ENCODE measurements around the gene OR10R2.

Gene OR10R2

DNA sequence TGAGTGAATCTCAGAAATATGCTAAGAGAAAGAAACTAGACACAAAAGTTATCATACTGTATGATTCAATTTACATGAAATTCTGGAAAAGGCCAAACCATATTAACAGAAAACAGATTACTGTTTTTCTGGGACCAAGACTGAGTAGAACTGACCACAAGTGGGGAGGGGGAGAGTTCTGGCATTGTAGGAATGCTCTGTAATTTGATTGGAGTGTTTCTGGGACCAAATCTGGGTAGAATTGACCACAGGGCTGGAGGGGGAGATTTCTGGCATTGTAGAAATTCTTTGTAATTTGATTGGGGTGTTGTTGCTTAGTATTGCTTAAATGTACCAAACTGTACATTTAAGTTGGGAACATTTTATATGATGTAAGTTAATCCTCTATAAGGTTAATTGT lies 13.8 kb upstream of the OR10R2 start:
- Histone ChIP-seq H3K27me3 (ENCODE audit: control insufficient read depth in 3 of 3, insufficient read depth in 3 of 3, low read depth in 1 of 3, low read length in 3 of 3) (no peaks in the 10 kb centered on the region), H4K91ac (ENCODE audit: low read depth, low read length, poor library complexity) (no peak overlapping the region), H2BK15ac (ENCODE audit: low read length) (no peak overlapping the region), H4K8ac (ENCODE audit: low read depth, low read length) (no peak overlapping the region), H2AK5ac (ENCODE audit: low read depth, low read length) (no peak overlapping the region), H3K9me3 (replicated peaks in 1 of 2; ENCODE audit: control insufficient read depth in 2 of 2, insufficient read depth in 1 of 2, low read depth in 1 of 2, low read length in 2 of 2) (no peaks in the 10 kb centered on the region), H3K14ac (ENCODE audit: low read length) (no peak overlapping the region), H2BK5ac (ENCODE audit: low read length) (no peak overlapping the region), H3K4ac (ENCODE audit: low read length) (no peak overlapping the region), H3K9ac (ENCODE audit: low read depth, low read length, poor library complexity) (no peak overlapping the region), H2BK120ac (ENCODE audit: low read depth, low read length) (no peak overlapping the region), H3K18ac (ENCODE audit: low read length) (no peak overlapping the region), H3K36me3 (replicated peaks in 1 of 2; ENCODE audit: control insufficient read depth in 2 of 2, insufficient read depth in 2 of 2, low read length in 2 of 2) (no peaks in the 10 kb centered on the region), H3K79me1 (ENCODE audit: low read depth, low read length) (no peaks in the 10 kb centered on the region), H3K4me3 (ENCODE audit: low read length in 2 of 2) (no peak overlapping the region), H2BK12ac (ENCODE audit: low read length) (no peak overlapping the region), H3K27ac (replicated peaks; ENCODE audit: low read length) (no peak overlapping the region), H3K23ac (ENCODE audit: low read depth, low read length, poor library complexity) (no peak overlapping the region), H2AFZ (ENCODE audit: low read length) (no peak overlapping the region), H3K4me2 (ENCODE audit: insufficient read depth, low read length, poor library complexity, severe bottlenecking) (no peak overlapping the region), H3K4me1 (ENCODE audit: control insufficient read depth in 2 of 2, insufficient read depth in 1 of 2, low read depth in 1 of 2, low read length in 2 of 2) (no peaks in the 10 kb centered on the region)
- DNase-seq (ENCODE audit: low spot score), result no peak

DNA sequence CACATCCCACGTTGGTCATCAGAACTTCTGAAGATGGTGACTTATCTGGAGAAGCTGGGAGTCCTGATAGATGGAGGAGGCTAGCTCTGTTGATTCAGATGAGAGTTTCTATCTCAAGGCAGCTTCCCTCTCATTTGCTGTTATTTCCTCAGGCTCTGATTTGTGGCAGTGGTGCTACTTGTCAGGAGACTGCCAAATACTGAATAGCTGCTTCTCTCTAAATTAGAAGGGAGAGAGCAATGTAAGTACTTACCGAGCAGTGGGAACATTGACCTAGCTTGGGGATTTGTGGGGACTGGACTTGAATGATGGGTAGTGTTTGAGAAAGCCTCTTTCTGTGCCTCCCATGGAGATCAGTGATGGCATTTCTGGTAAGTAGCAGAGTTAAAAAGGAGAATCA lies 10.5 kb upstream of the OR10R2 start, which contains the start of gene OR10K1:
TSS of gene OR10K1 (plus strand) at position 301 of the 400 bp plus-strand sequence. CDS start 3,728 bp downstream, outside the sequence.
- no peak within 1 kb of the TSS for H2AK5ac ChIP-seq (ENCODE audit: low read depth, low read length)
- no peaks in the 10 kb centered on the region for H3K36me3 ChIP-seq (replicated peaks in 1 of 2; ENCODE audit: control insufficient read depth in 2 of 2, insufficient read depth in 2 of 2, low read length in 2 of 2)
- WGBS, 2 donors (ENCODE audit: extremely low coverage in 2 of 2, insufficient read length in 2 of 2, insufficient replicate concordance in 1 of 2), result no CpG with 5 or more reads among the region's 2 CpGs
- no peaks in the 10 kb centered on the region for H3K79me1 ChIP-seq (ENCODE audit: low read depth, low read length)
- no peak within 1 kb of the TSS for H4K91ac ChIP-seq (ENCODE audit: low read depth, low read length, poor library complexity)
- H3K4me3 ChIP-seq (ENCODE audit: low read length in 2 of 2), result no peak within 1 kb of the TSS
- H3K23ac ChIP-seq (ENCODE audit: low read depth, low read length, poor library complexity), result no peak within 1 kb of the TSS
- no peak within 1 kb of the TSS for H2BK120ac ChIP-seq (ENCODE audit: low read depth, low read length)
- no peak within 1 kb of the TSS for H3K18ac ChIP-seq (ENCODE audit: low read length)
- H2AFZ ChIP-seq (ENCODE audit: low read length), result no peak within 1 kb of the TSS
- H3K27ac ChIP-seq (replicated peaks; ENCODE audit: low read length), result no peak within 1 kb of the TSS
- DNase-seq (ENCODE audit: low spot score), result no peak
- H2BK12ac ChIP-seq (ENCODE audit: low read length), result no peak within 1 kb of the TSS
- no peak within 1 kb of the TSS for H4K8ac ChIP-seq (ENCODE audit: low read depth, low read length)
- H3K4ac ChIP-seq (ENCODE audit: low read length), result no peak within 1 kb of the TSS
- no peaks in the 10 kb centered on the region for H3K27me3 ChIP-seq (ENCODE audit: control insufficient read depth in 3 of 3, insufficient read depth in 3 of 3, low read depth in 1 of 3, low read length in 3 of 3)
- H2BK5ac ChIP-seq (ENCODE audit: low read length), result no peak within 1 kb of the TSS
- no peaks in the 10 kb centered on the region for H3K9me3 ChIP-seq (replicated peaks in 1 of 2; ENCODE audit: control insufficient read depth in 2 of 2, insufficient read depth in 1 of 2, low read depth in 1 of 2, low read length in 2 of 2)
- H3K4me2 ChIP-seq (ENCODE audit: insufficient read depth, low read length, poor library complexity, severe bottlenecking), result no peak within 1 kb of the TSS
- no peak within 1 kb of the TSS for H2BK15ac ChIP-seq (ENCODE audit: low read length)
- no peaks in the 10 kb centered on the region for H3K4me1 ChIP-seq (ENCODE audit: control insufficient read depth in 2 of 2, insufficient read depth in 1 of 2, low read depth in 1 of 2, low read length in 2 of 2)
- no peak within 1 kb of the TSS for H3K9ac ChIP-seq (ENCODE audit: low read depth, low read length, poor library complexity)
- no peak within 1 kb of the TSS for H3K14ac ChIP-seq (ENCODE audit: low read length)

DNA sequence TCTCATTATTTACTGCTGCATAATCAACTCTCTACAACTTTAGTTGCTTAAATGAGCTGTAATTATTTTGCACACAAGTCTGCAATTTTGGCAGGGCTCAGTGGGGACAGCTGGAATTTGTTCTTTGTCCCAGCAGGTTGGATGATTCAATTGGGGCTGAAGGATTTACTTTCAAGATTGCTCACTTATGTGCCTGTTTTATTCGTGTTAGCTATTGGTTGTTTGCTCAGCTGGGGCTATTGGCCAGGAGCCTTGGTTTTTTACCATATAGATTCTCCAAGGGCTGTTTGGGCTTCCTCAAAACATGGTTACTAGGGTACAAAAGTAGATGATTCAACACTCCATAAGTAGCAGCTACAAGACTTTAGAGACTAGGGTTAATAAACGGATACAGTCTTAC lies 13.4 kb downstream of the OR10R2 start:
- no peak overlapping the region for H3K23ac ChIP-seq (ENCODE audit: low read depth, low read length, poor library complexity)
- no peaks in the 10 kb centered on the region for H3K9me3 ChIP-seq (replicated peaks in 1 of 2; ENCODE audit: control insufficient read depth in 2 of 2, insufficient read depth in 1 of 2, low read depth in 1 of 2, low read length in 2 of 2)
- no peak overlapping the region for H2BK15ac ChIP-seq (ENCODE audit: low read length)
- no peak overlapping the region for H2AK5ac ChIP-seq (ENCODE audit: low read depth, low read length)
- no peak for DNase-seq (ENCODE audit: low spot score)
- H3K14ac ChIP-seq (ENCODE audit: low read length), result no peak overlapping the region
- H3K4me3 ChIP-seq (ENCODE audit: low read length in 2 of 2), result no peak overlapping the region
- WGBS, 2 donors (ENCODE audit: extremely low coverage in 2 of 2, insufficient read length in 2 of 2, insufficient replicate concordance in 1 of 2), result no CpG with 5 or more reads among the region's 2 CpGs
- H3K4me2 ChIP-seq (ENCODE audit: insufficient read depth, low read length, poor library complexity, severe bottlenecking), result no peak overlapping the region
- no peak overlapping the region for H3K27ac ChIP-seq (replicated peaks; ENCODE audit: low read length)
- H3K36me3 ChIP-seq (replicated peaks in 1 of 2; ENCODE audit: control insufficient read depth in 2 of 2, insufficient read depth in 2 of 2, low read length in 2 of 2), result no peaks in the 10 kb centered on the region
- no peak overlapping the region for H3K18ac ChIP-seq (ENCODE audit: low read length)
- H2BK5ac ChIP-seq (ENCODE audit: low read length), result no peak overlapping the region
- H3K4me1 ChIP-seq (ENCODE audit: control insufficient read depth in 2 of 2, insufficient read depth in 1 of 2, low read depth in 1 of 2, low read length in 2 of 2), result no peaks in the 10 kb centered on the region
- H2BK12ac ChIP-seq (ENCODE audit: low read length), result no peak overlapping the region
- H4K8ac ChIP-seq (ENCODE audit: low read depth, low read length), result no peak overlapping the region
- H2BK120ac ChIP-seq (ENCODE audit: low read depth, low read length), result no peak overlapping the region
- H3K79me1 ChIP-seq (ENCODE audit: low read depth, low read length), result no peaks in the 10 kb centered on the region
- no peak overlapping the region for H2AFZ ChIP-seq (ENCODE audit: low read length)
- H3K4ac ChIP-seq (ENCODE audit: low read length), result no peak overlapping the region
- H3K9ac ChIP-seq (ENCODE audit: low read depth, low read length, poor library complexity), result no peak overlapping the region
- H4K91ac ChIP-seq (ENCODE audit: low read depth, low read length, poor library complexity), result no peak overlapping the region
- no peaks in the 10 kb centered on the region for H3K27me3 ChIP-seq (ENCODE audit: control insufficient read depth in 3 of 3, insufficient read depth in 3 of 3, low read depth in 1 of 3, low read length in 3 of 3)

- no peak overlapping the region for H2BK15ac ChIP-seq (ENCODE audit: low read length)
- no peaks in the 10 kb centered on the region for H3K27me3 ChIP-seq (ENCODE audit: control insufficient read depth in 3 of 3, insufficient read depth in 3 of 3, low read depth in 1 of 3, low read length in 3 of 3)
- no peak for DNase-seq (ENCODE audit: low spot score)
- no peak overlapping the region for H3K4ac ChIP-seq (ENCODE audit: low read length)
- H4K91ac ChIP-seq (ENCODE audit: low read depth, low read length, poor library complexity), result no peak overlapping the region
- no peak overlapping the region for H3K18ac ChIP-seq (ENCODE audit: low read length)
- H4K8ac ChIP-seq (ENCODE audit: low read depth, low read length), result no peak overlapping the region
- H3K23ac ChIP-seq (ENCODE audit: low read depth, low read length, poor library complexity), result no peak overlapping the region
- no peak overlapping the region for H2BK5ac ChIP-seq (ENCODE audit: low read length)
- H2BK12ac ChIP-seq (ENCODE audit: low read length), result no peak overlapping the region
- no peak overlapping the region for H3K4me2 ChIP-seq (ENCODE audit: insufficient read depth, low read length, poor library complexity, severe bottlenecking)
- H3K4me3 ChIP-seq (ENCODE audit: low read length in 2 of 2), result no peak overlapping the region
- H3K36me3 ChIP-seq (replicated peaks in 1 of 2; ENCODE audit: control insufficient read depth in 2 of 2, insufficient read depth in 2 of 2, low read length in 2 of 2), result no peaks in the 10 kb centered on the region
- no peak overlapping the region for H3K9ac ChIP-seq (ENCODE audit: low read depth, low read length, poor library complexity)
- no peak overlapping the region for H2AK5ac ChIP-seq (ENCODE audit: low read depth, low read length)
- no CpG with 5 or more reads among the region's 3 CpGs for WGBS, 2 donors (ENCODE audit: extremely low coverage in 2 of 2, insufficient read length in 2 of 2, insufficient replicate concordance in 1 of 2)
- no peaks in the 10 kb centered on the region for H3K4me1 ChIP-seq (ENCODE audit: control insufficient read depth in 2 of 2, insufficient read depth in 1 of 2, low read depth in 1 of 2, low read length in 2 of 2)
- H3K27ac ChIP-seq (replicated peaks; ENCODE audit: low read length), result no peak overlapping the region
- no peaks in the 10 kb centered on the region for H3K79me1 ChIP-seq (ENCODE audit: low read depth, low read length)
- no peak overlapping the region for H2BK120ac ChIP-seq (ENCODE audit: low read depth, low read length)
- no peak overlapping the region for H3K14ac ChIP-seq (ENCODE audit: low read length)
- H3K9me3 ChIP-seq (replicated peaks in 1 of 2; ENCODE audit: control insufficient read depth in 2 of 2, insufficient read depth in 1 of 2, low read depth in 1 of 2, low read length in 2 of 2), result no peaks in the 10 kb centered on the region
- no peak overlapping the region for H2AFZ ChIP-seq (ENCODE audit: low read length)
Observed at GRCh38 chr1:158491316-158491715, 19.3 kb downstream of the OR10R2 start.

Measured in neuronal stem cell (in vitro differentiated cells).